GM18499 (cell line): ENCODE data around the gene TXLNB.
A peak's percentile ranks its signal among the peaks of the same experiment; 100 is the strongest.
"Not testable (repeated sequence)": the region's sequence is repeated elsewhere in the genome, so short reads cannot be mapped to it uniquely, and the experiment has no call there.

Experiments
- ATAC-seq: cut with Tn5 transposase; IDR thresholded peaks from one replicate; pipeline ENCODE4 v1.9.1; 2021; ENCODE audit warnings: moderate number of reproducible peaks; ENCODE audit not compliant: insufficient read depth, unreplicated experiment

The TXLNB gene

GRCh38 chr6:139242457-139243240 is 49.1 kb downstream of the TXLNB start:
- ATAC-seq: no peak

GRCh38 chr6:139240161-139241010 is 51.4 kb downstream of the TXLNB start:
- ATAC-seq: no peak

DNA sequence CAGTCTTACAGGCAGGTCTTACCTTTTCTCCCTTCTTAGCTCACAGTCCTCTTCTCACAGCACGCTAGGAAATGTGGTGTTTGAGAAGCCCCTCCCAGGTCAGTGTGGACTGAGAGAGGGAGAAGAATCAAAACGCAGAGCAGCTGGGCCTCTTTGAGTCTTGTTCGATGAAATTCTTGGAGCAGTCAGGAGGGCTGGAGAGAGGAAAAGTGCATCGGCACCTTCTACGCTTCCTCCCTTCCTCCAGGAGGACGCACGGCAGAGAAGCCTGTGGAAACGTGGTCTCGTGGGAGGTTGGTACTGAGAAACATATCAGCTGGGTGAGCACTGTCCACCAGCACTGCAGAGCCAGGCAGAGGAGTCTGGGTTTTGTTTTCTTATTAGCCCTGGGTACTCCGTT is 52.7 kb downstream of the TXLNB start:
- ATAC-seq: no peak

DNA sequence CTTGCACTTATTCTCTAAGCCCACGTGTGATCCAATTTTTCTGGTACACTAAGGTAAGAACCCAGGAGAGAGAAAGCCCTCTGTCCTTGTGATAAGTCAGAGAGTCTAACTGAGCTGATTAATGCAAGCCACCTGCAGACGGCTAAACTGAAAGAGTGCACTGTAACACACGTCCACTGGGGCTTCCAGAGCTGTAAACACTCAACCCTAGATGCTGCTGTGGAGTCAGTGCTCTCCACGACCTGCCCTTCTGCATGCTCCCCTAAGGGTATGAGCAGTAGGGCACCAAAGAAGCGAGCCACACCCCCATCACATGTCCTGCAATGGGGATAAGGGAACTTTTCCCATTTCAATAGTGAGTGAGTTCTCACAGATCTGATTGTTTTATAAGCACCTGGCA is 55.7 kb downstream of the TXLNB start:
- ATAC-seq: no peak

DNA sequence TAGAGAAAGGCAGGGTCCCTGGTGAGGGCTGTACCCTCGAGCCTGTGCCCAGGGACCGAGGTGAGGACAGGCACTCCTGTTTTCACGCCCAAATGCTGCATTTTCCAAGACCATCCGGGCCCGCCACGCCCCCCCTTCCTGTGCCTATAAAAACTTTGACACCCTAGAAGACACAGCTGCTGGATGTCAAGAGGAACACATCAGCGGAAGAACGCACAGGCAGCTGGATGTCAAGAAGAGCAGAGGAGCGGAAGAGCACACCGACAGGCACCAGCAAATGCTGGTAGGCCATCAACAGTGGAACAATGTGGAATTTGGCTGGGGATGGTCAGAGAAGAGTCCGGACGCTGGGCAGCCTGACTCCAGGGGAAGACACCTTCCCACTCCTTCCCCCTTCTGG is 56.1 kb downstream of the TXLNB start:
- no peak for ATAC-seq

DNA sequence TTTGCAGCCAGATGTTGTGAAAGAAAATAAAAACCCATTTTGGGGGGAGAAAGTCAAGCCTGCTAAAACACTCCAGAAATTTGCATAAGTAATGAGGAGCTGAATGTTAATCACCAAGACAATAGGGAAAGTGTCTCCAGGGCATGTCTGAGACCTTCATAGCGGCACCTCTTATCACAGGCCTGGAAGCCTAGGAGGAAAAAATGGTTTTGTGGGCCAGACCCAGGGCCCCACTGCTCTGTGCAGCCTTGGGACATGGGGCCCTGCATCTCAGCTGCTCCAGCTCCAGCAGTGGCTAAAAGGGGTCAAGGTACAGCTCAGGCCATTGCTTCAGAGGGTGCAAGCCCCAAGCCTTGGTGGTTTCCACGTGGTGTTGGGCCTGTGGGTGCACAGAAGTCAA is 57.6 kb downstream of the TXLNB start:
- not testable (repeated sequence) for ATAC-seq

GRCh38 chr6:139231206-139231605 is 60.6 kb downstream of the TXLNB start:
- ATAC-seq: no peak

GRCh38 chr6:139230391-139230840 is 61.4 kb downstream of the TXLNB start:
- ATAC-seq: no peak

DNA sequence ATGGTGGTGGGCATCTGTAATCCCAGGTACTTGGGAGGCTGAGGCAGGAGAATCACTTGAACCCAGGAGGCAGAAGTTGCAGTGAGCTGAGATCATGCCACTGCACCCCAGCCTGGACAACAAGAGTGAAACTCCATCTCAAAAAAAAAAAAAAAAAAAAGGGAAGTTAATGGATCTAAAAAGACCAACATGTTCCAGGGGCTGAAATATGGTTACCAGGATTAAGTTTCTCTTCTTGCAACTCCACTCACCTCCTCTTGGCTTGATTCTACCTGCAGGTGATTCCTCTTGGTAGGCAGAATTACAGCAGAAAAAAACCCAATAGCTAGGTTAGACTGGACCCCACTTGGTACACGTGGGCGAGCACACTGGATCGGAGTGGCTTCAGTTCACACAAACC is 63.4 kb downstream of the TXLNB start:
- ATAC-seq: not testable (repeated sequence)

DNA sequence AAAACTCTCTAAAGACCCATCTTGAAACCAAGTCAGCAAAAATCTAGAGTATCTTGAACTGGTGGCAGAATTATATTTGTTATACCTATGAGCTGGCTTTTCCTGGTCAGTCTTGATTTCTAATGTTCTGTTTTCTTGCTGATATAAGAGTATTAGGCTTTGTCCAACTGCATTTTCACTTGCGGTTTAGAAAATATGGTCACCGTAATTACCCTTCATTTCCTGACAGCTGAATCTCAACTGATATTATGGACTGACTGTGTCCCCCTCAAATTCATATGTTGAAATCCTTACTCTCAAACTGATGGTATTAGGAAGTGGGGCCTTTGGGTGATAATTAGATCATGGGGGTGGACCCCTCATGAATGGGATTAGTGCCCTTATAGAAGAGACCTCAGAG is 72.1 kb downstream of the TXLNB start:
- no peak for ATAC-seq

- ATAC-seq: peak; percentile 99
Measured at GRCh38 chr6:139219271-139219729, 72.5 kb downstream of the TXLNB start.

DNA sequence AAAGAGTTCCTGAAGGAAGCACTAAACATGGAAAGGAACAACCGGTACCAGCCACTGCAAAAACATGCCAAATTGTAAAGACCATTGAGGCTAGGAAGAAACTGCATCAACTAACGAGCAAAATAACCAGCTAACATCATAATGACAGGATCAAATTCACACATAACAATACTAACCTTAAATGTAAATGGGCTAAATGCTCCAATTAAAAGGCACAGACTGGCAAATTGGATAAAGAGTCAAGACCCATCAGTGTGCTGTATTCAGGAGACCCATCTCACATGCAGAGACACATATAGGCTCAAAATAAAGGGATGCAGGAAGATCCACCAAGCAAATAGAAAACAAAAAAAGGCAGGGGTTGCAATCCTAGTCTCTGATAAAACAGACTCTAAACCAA is 79.3 kb downstream of the TXLNB start:
- ATAC-seq: not testable (repeated sequence)

DNA sequence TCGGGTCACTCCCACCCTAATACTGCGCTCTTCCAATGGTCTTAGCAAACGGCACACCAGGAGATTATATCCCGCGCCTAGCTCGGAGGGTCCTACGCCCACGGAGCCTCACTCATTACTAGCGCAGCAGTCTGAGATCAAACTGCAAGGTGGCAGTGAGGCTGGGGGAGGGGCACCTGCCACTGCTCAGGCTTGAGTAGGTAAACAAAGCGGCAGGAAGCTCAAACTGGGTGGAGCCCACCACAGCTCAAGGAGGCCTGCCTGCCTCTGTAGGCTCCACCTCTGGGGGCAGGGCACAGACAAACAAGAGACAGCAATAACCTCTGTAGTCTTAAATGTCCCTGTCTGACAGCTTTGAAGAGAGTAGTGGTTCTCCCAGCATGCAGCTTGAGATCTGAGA is 81.0 kb downstream of the TXLNB start:
- not testable (repeated sequence) for ATAC-seq

DNA sequence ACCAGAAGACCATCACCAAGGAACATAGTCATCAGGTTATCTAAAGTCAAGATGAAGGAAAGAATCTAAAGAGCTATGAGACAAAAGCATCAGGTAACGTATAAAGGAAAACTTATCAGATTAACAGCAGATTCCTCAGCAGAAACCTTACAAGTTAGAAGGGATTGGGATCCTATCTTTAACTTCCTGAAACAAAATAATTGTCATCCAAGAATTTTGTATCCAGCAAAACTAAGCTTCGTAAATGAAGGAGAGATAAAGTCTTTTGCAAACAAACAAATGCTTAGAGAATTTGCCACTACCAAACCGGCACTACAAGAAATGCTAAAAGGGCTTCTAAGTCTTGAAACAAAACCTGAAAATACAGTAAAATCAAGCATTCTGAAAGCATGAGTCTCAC is 86.0 kb downstream of the TXLNB start:
- no peak for ATAC-seq

DNA sequence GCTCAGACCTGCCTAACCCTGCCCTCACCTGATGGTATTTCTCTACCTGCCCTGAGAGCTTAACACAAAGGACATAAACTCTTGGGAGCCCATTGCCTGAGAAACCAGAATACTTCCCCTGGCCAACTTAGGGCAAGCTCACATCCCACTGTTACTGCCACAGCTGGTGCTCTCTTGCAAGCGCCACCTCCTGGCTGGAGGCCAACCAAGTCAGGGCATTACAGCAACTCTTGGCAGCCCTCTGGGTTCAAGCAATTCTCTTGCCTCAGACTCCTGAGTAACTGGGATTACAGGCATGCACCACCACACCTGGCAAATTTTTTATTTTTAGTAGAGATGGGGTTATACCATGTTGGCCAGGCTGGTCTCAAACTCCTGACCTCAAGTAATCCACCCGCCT is 86.8 kb downstream of the TXLNB start:
- ATAC-seq: no peak

- no peak for ATAC-seq
Measured at GRCh38 chr6:139201378-139201777, 90.4 kb downstream of the TXLNB start.

GRCh38 chr6:139198529-139199288 is 93.1 kb downstream of the TXLNB start:
- ATAC-seq: no peak

DNA sequence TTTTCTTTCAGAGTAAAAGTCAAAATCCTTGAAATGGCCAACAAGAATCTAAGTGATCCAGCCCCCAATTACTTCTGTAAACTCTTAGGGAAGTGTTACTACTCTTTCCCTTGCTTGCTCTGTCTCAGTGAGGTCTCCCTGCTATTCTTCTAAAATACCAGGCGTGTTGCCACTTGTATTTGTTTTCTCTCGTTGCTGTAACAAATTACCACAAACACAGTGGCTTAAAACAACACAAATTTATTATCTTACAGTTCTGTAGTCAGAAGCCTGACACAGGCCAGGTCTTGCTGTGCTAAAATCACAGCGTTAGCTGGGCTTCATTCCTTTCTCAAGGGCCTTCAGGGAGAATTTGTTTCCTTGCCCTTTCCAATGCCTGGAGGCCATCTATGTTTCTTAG is 97.1 kb downstream of the TXLNB start:
- ATAC-seq: no peak
